ENCODE measurements around the gene ACBD3.

The ACBD3 gene

GRCh38 chr1:226185141-226186036 is 1.2 kb downstream of the ACBD3 start:
- Histone ChIP-seq H3K9me3 (ENCODE audit: severe bottlenecking) (no peaks in the 10 kb centered on the region), H3K36me3 (no peaks in the 10 kb centered on the region), H3K4me3 (ENCODE audit: low read depth, low read length) (peak overlapping the region; percentile 53), H3K27me3 (ENCODE audit: insufficient read depth, low read depth, severe bottlenecking) (no peaks in the 10 kb centered on the region), H3K27ac (no peak overlapping the region)
- no peak for TF ChIP-seq CTCF (IDR thresholded peaks at IDR 0.05; ENCODE audit: low read depth, low read length)
- no peak for DNase-seq

GRCh38 chr1:226181996-226182714 is 4.4 kb downstream of the ACBD3 start:
- Histone ChIP-seq H3K4me3 (ENCODE audit: low read depth, low read length) (no peak overlapping the region), H3K36me3 (no peaks in the 10 kb centered on the region), H3K27ac (no peak overlapping the region), H3K27me3 (ENCODE audit: insufficient read depth, low read depth, severe bottlenecking) (no peaks in the 10 kb centered on the region), H3K9me3 (ENCODE audit: severe bottlenecking) (no peaks in the 10 kb centered on the region)
- TF ChIP-seq CTCF (IDR thresholded peaks at IDR 0.05; ENCODE audit: low read depth, low read length), result 0 out of 2 replicates have a peak, but pooled peaks have one; percentile 6
- no peak for DNase-seq

- no peaks in the 10 kb centered on the region for H3K27me3 ChIP-seq (ENCODE audit: insufficient read depth, low read depth, severe bottlenecking)
- no peak for DNase-seq
- no peak for TF ChIP-seq CTCF (IDR thresholded peaks at IDR 0.05; ENCODE audit: low read depth, low read length)
- H3K27ac ChIP-seq, result no peak overlapping the region
- no peaks in the 10 kb centered on the region for H3K36me3 ChIP-seq
- no peak overlapping the region for H3K4me3 ChIP-seq (ENCODE audit: low read depth, low read length)
- no peaks in the 10 kb centered on the region for H3K9me3 ChIP-seq (ENCODE audit: severe bottlenecking)
Measured at GRCh38 chr1:226176870-226177269, 9.7 kb downstream of the ACBD3 start.

GRCh38 chr1:226172589-226172988 is 14.0 kb downstream of the ACBD3 start:
- Histone ChIP-seq H3K27me3 (ENCODE audit: insufficient read depth, low read depth, severe bottlenecking) (no peaks in the 10 kb centered on the region), H3K4me3 (ENCODE audit: low read depth, low read length) (no peak overlapping the region), H3K27ac (no peak overlapping the region), H3K9me3 (ENCODE audit: severe bottlenecking) (no peaks in the 10 kb centered on the region), H3K36me3 (no peaks in the 10 kb centered on the region)
- no peak for TF ChIP-seq CTCF (IDR thresholded peaks at IDR 0.05; ENCODE audit: low read depth, low read length)
- DNase-seq, result no peak

- Histone ChIP-seq H3K4me3 (ENCODE audit: low read depth, low read length) (no peak overlapping the region), H3K36me3 (0 out of 2 replicates have a peak, but pooled peaks cover 3% of the 10 kb centered on the region), H3K27ac (no peak overlapping the region), H3K9me3 (ENCODE audit: severe bottlenecking) (no peaks in the 10 kb centered on the region), H3K27me3 (ENCODE audit: insufficient read depth, low read depth, severe bottlenecking) (no peaks in the 10 kb centered on the region)
- TF ChIP-seq CTCF (IDR thresholded peaks at IDR 0.05; ENCODE audit: low read depth, low read length), result no peak
- no peak for DNase-seq
Measured at GRCh38 chr1:226166341-226166740, 20.2 kb downstream of the ACBD3 start.
